AG09309 (cell line): ENCODE results near the gene CGGBP1.

Experiments used
- DNase-seq: peaks from one replicate; pipeline ENCODE4 v3.0.0-alpha.2; 2010; ENCODE audit warnings: low read depth
- H3K4me3 ChIP-seq: 2 replicates; pipeline ENCODE4 v1.5.1; 2011; ENCODE audit warnings: mild to moderate bottlenecking, low read depth, low read length, moderate library complexity; ENCODE audit not compliant: control insufficient read depth
- TF ChIP-seq, protein P1 (sequence below): IDR thresholded peaks from 2 replicates; pipeline ENCODE4 v1.5.1; 2011; ENCODE audit warnings: mild to moderate bottlenecking, low read depth, low read length, inconsistent platforms; ENCODE audit not compliant: insufficient read depth, control insufficient read depth; ENCODE audit errors: missing control alignments

Gene CGGBP1

GRCh38 chr3:88040529-88040928 is 18.3 kb downstream of the CGGBP1 start:
- DNase-seq, result no peak
- no peak overlapping the region for H3K4me3 ChIP-seq
- TF ChIP-seq, protein P1, sequence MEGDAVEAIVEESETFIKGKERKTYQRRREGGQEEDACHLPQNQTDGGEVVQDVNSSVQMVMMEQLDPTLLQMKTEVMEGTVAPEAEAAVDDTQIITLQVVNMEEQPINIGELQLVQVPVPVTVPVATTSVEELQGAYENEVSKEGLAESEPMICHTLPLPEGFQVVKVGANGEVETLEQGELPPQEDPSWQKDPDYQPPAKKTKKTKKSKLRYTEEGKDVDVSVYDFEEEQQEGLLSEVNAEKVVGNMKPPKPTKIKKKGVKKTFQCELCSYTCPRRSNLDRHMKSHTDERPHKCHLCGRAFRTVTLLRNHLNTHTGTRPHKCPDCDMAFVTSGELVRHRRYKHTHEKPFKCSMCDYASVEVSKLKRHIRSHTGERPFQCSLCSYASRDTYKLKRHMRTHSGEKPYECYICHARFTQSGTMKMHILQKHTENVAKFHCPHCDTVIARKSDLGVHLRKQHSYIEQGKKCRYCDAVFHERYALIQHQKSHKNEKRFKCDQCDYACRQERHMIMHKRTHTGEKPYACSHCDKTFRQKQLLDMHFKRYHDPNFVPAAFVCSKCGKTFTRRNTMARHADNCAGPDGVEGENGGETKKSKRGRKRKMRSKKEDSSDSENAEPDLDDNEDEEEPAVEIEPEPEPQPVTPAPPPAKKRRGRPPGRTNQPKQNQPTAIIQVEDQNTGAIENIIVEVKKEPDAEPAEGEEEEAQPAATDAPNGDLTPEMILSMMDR, result no peak

GRCh38 chr3:88038566-88038965 is 20.2 kb downstream of the CGGBP1 start:
- peak; percentile 56 for DNase-seq
- H3K4me3 ChIP-seq, result no peak overlapping the region
- TF ChIP-seq, protein P1, result no peak

GRCh38 chr3:88036221-88036620 is 22.6 kb downstream of the CGGBP1 start:
- TF ChIP-seq, protein P1, result no peak
- H3K4me3 ChIP-seq, result no peak overlapping the region
- no peak for DNase-seq

- no peak for DNase-seq
- H3K4me3 ChIP-seq, result no peak overlapping the region
- TF ChIP-seq, protein P1, result no peak
These were observed 24.1 kb downstream of the CGGBP1 start for GRCh38 chr3:88034491-88035275.

GRCh38 chr3:88033808-88034207 is 25.0 kb downstream of the CGGBP1 start:
- no peak for DNase-seq
- TF ChIP-seq, protein P1, result no peak
- H3K4me3 ChIP-seq, result no peak overlapping the region

GRCh38 chr3:88033079-88033478 is 25.7 kb downstream of the CGGBP1 start:
- TF ChIP-seq, protein P1, result no peak
- no peak for DNase-seq
- no peak overlapping the region for H3K4me3 ChIP-seq
